SK-N-MC (cell line): Measurements from ENCODE around the gene GLCE.

Source experiments
- DNase-seq: peaks from one replicate; pipeline ENCODE4 v3.0.0-alpha.2; 2011; ENCODE audit warnings: low read depth, low spot score
- H3K27ac ChIP-seq: fragments of 200-600 bp; sonication (generic); 2 replicates; pipeline ENCODE4 v1.5.1; 2016; ENCODE audit warnings: mixed run types
- H3K36me3 ChIP-seq: fragments of 200-600 bp; sonication (generic); 2 replicates; pipeline ENCODE4 v1.6.1; 2017; ENCODE audit warnings: antibody characterized with exemption, low read length, mixed read lengths; ENCODE audit not compliant: insufficient read depth
- H3K4me3 ChIP-seq: fragments of 200-600 bp; sonication (generic); 2 replicates; pipeline ENCODE4 v1.5.1; 2016
- H3K9ac ChIP-seq: fragments of 200-600 bp; sonication (generic); 2 replicates; pipeline ENCODE4 v1.8.0; 2017; ENCODE audit warnings: mixed run types, mixed read lengths; ENCODE audit not compliant: insufficient read length
- H3K9me3 ChIP-seq: fragments of 200-600 bp; sonication (generic); 2 replicates; pipeline ENCODE4 v1.6.1; 2017; ENCODE audit warnings: low read depth, mild to moderate bottlenecking, antibody characterized with exemption, low read length, moderate library complexity, mixed read lengths
- EZH2 ChIP-seq: fragments of 200-600 bp; sonication (generic); IDR thresholded peaks from one replicate; pipeline ENCODE4 v1.6.1; 2017; ENCODE audit warnings: antibody characterized with exemption
- FOXP2 ChIP-seq: optimal IDR thresholded peaks from 2 replicates; pipeline ENCODE3; 2011; ENCODE audit warnings: mild to moderate bottlenecking, moderate library complexity; ENCODE audit not compliant: insufficient read depth; ENCODE audit errors: extremely low read length, control extremely low read depth
- POLR2AphosphoS5 ChIP-seq: IDR thresholded peaks from 2 replicates; pipeline ENCODE4 v1.6.1; 2012; ENCODE audit warnings: mild to moderate bottlenecking, low read depth, low read length, borderline replicate concordance

Gene GLCE

GRCh38 chr15:69272891-69273290, 112.5 kb downstream of the GLCE start:
- H3K4me3 ChIP-seq = no peak overlapping the region
- no peak overlapping the region for H3K9ac ChIP-seq
- DNase-seq = no peak
- peaks cover 13% of the 10 kb centered on the region; the same call in 1 of the 2 replicates for H3K36me3 ChIP-seq
- no peaks in the 10 kb centered on the region for H3K9me3 ChIP-seq
- H3K27ac ChIP-seq = no peak overlapping the region
- TF ChIP-seq FOXP2 (no peak), POLR2AphosphoS5 (no peak), EZH2 (no peak)

- TF ChIP-seq EZH2 (no peak), POLR2AphosphoS5 (no peak)
- H3K4me3 ChIP-seq = no peak overlapping the region
- no peak overlapping the region for H3K27ac ChIP-seq
- H3K36me3 ChIP-seq = no peaks in the 10 kb centered on the region
- H3K9me3 ChIP-seq = no peaks in the 10 kb centered on the region
- no peak overlapping the region for H3K9ac ChIP-seq
- no peak for DNase-seq
Observed at GRCh38 chr15:69275074-69275670, 114.7 kb downstream of the GLCE start.

GRCh38 chr15:69275933-69276560, 115.6 kb downstream of the GLCE start:
- Histone ChIP-seq H3K9me3 (no peaks in the 10 kb centered on the region), H3K27ac (no peak overlapping the region), H3K4me3 (no peak overlapping the region), H3K9ac (no peak overlapping the region), H3K36me3 (no peaks in the 10 kb centered on the region)
- TF ChIP-seq EZH2 = no peak
- TF ChIP-seq POLR2AphosphoS5 = no peak
- no peak for TF ChIP-seq FOXP2
- no peak for DNase-seq

- Histone ChIP-seq H3K9ac (no peak overlapping the region), H3K36me3 (no peaks in the 10 kb centered on the region), H3K4me3 (no peak overlapping the region), H3K9me3 (no peaks in the 10 kb centered on the region), H3K27ac (no peak overlapping the region)
- no peak for TF ChIP-seq EZH2
- TF ChIP-seq FOXP2 = no peak
- no peak for TF ChIP-seq POLR2AphosphoS5
- DNase-seq = no peak
Observed at GRCh38 chr15:69277316-69277715, 116.9 kb downstream of the GLCE start.

GRCh38 chr15:69279636-69280035, 119.2 kb downstream of the GLCE start:
- Histone ChIP-seq H3K9me3 (no peaks in the 10 kb centered on the region), H3K36me3 (no peaks in the 10 kb centered on the region)
- TF ChIP-seq POLR2AphosphoS5 (no peak), FOXP2 (no peak), EZH2 (no peak)

GRCh38 chr15:69280783-69281182, 120.3 kb downstream of the GLCE start:
- no peaks in the 10 kb centered on the region for H3K36me3 ChIP-seq
- no peak for DNase-seq
- H3K9ac ChIP-seq = no peak overlapping the region
- no peak overlapping the region for H3K27ac ChIP-seq
- H3K4me3 ChIP-seq = no peak overlapping the region
- H3K9me3 ChIP-seq = no peaks in the 10 kb centered on the region
- TF ChIP-seq FOXP2 (no peak), POLR2AphosphoS5 (no peak), EZH2 (no peak)

More at GRCh38 chr15:69279636-69280035, 119.2 kb downstream of the GLCE start:
- no peak overlapping the region for H3K27ac ChIP-seq
- no peak for DNase-seq
- no peak overlapping the region for H3K9ac ChIP-seq
- no peak overlapping the region for H3K4me3 ChIP-seq

- Histone ChIP-seq H3K4me3 (no peak overlapping the region), H3K9me3 (no peaks in the 10 kb centered on the region), H3K9ac (no peak overlapping the region), H3K27ac (no peak overlapping the region), H3K36me3 (no peaks in the 10 kb centered on the region)
- no peak for TF ChIP-seq POLR2AphosphoS5
- no peak for TF ChIP-seq EZH2
- TF ChIP-seq FOXP2 = no peak
- DNase-seq = no peak
Observed at GRCh38 chr15:69282104-69282743, 121.8 kb downstream of the GLCE start.

- TF ChIP-seq EZH2 (no peak), POLR2AphosphoS5 (no peak), FOXP2 (no peak)
- Histone ChIP-seq H3K27ac (no peak overlapping the region), H3K36me3 (no peaks in the 10 kb centered on the region), H3K9me3 (no peaks in the 10 kb centered on the region), H3K4me3 (no peak overlapping the region), H3K9ac (peak overlapping the region; percentile 5)
- no peak for DNase-seq
Observed at GRCh38 chr15:69285834-69286233, 125.4 kb downstream of the GLCE start.
